Bronchial epithelial cell (primary cell): ENCODE results near the gene SIL1. TPM values are rescaled to one million over a fixed set of nuclear protein-coding genes. Genes with fewer than 3 reads are reported as not detected.
"Not testable (repeated sequence)": the region's sequence is repeated elsewhere in the genome, so short reads cannot be mapped to it uniquely, and the experiment has no call there.

Source experiments
- DNase-seq: peaks from one replicate; pipeline ENCODE4 v3.0.0-alpha.2; 2010; ENCODE audit warnings: low read depth
- FAIRE-seq: peaks from 2 replicates; lab custom pipeline; 2011; peaks lifted over from hg19 to GRCh38; lab: Jason Lieb, UNC
- H3K27me3 ChIP-seq: 2 replicates; pipeline ENCODE4 v1.5.1; 2011; ENCODE audit warnings: low read length; ENCODE audit not compliant: control insufficient read depth, insufficient read depth
- H3K36me3 ChIP-seq: 2 replicates; pipeline ENCODE4 v1.5.1; 2011; ENCODE audit warnings: low read length; ENCODE audit not compliant: control insufficient read depth, insufficient read depth
- H3K4me3 ChIP-seq: 2 replicates; pipeline ENCODE4 v1.5.1; 2011; ENCODE audit warnings: mild to moderate bottlenecking, low read depth, low read length, control low read depth
- CTCF ChIP-seq: IDR thresholded peaks from 2 replicates; pipeline ENCODE4 v1.5.1; 2011; ENCODE audit warnings: mild to moderate bottlenecking, moderate library complexity, low read length, control low read depth, inconsistent platforms; ENCODE audit not compliant: insufficient read depth, severe bottlenecking
- total RNA-seq: library from RNA; depleted of rRNA; stranded (reverse); fragments of >200 nt; gene quantifications from 2 replicates; pipeline ENCODE4 v1.2.1, GENCODE V29; 2014

Gene SIL1
- total RNA-seq, 1 donor from 2014 or later: 85.3 TPM

GRCh38 chr5:139222346-139222745 lies 24.2 kb upstream of the SIL1 start:
- Histone ChIP-seq H3K36me3 (no peaks in the 10 kb centered on the region), H3K4me3 (no peak overlapping the region), H3K27me3 (no peaks in the 10 kb centered on the region)
- TF ChIP-seq CTCF: no peak
- DNase-seq (peak; percentile 29), FAIRE-seq (no peak)

- not testable (repeated sequence) for H3K27me3 ChIP-seq, FAIRE-seq, H3K4me3 ChIP-seq, DNase-seq, H3K36me3 ChIP-seq
Measured at GRCh38 chr5:139218038-139218437, 19.9 kb upstream of the SIL1 start.

- no peak for FAIRE-seq
- H3K27me3 ChIP-seq: no peaks in the 10 kb centered on the region
- H3K4me3 ChIP-seq: no peak overlapping the region
- TF ChIP-seq CTCF: no peak
- DNase-seq: no peak
- H3K36me3 ChIP-seq: no peaks in the 10 kb centered on the region
Measured at GRCh38 chr5:139215107-139215975, 17.2 kb upstream of the SIL1 start.

GRCh38 chr5:139214646-139215045 lies 16.5 kb upstream of the SIL1 start:
- no peaks in the 10 kb centered on the region for H3K27me3 ChIP-seq
- DNase-seq: no peak
- H3K36me3 ChIP-seq: no peaks in the 10 kb centered on the region
- H3K4me3 ChIP-seq: no peak overlapping the region
- no peak for TF ChIP-seq CTCF
- no peak for FAIRE-seq

GRCh38 chr5:139212906-139213305 lies 14.7 kb upstream of the SIL1 start:
- no peak overlapping the region for H3K4me3 ChIP-seq
- no peaks in the 10 kb centered on the region for H3K36me3 ChIP-seq
- no peak for TF ChIP-seq CTCF
- FAIRE-seq (no peak), DNase-seq (no peak)
- H3K27me3 ChIP-seq: no peaks in the 10 kb centered on the region

- TF ChIP-seq CTCF: no peak
- FAIRE-seq (no peak), DNase-seq (no peak)
- Histone ChIP-seq H3K36me3 (no peaks in the 10 kb centered on the region), H3K4me3 (no peak overlapping the region), H3K27me3 (no peaks in the 10 kb centered on the region)
Measured at GRCh38 chr5:139212486-139212885, 14.3 kb upstream of the SIL1 start.
